ENCODE data around the gene LGR6.

LGR6 gene

DNA sequence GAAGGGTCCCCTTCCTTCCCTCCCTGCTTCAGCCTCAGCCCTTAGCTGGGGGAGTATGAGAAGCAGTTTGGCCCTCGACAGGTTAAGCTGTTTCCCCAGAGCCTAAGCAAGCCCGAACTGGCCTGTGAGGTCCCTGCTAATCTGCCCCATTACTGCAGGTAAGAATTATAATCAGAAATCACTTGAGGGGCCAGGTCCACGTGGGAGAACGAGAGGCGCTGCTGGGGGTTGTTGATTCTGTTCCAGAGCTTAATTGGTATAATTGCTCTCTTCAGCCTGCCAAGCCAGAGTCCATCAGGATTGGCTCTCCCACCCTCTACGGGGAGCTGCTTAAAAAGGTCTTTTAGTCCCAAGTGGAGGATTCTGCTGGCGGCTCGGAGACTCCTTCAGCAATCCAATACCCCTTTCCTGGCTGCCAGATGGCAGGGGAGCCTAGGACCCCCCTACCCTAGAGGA lies 77.3 kb downstream of the LGR6 start:
- H3K27me3 ChIP-seq (ENCODE audit: control insufficient read depth, insufficient read depth, low read length) = no peaks in the 10 kb centered on the region
- no peaks in the 10 kb centered on the region for H3K36me3 ChIP-seq (ENCODE audit: control insufficient read depth, insufficient read depth, low read length)
- H3K27ac ChIP-seq (ENCODE audit: low read depth, low read length) = no peak overlapping the region
- no peak overlapping the region for H3K9ac ChIP-seq (ENCODE audit: low read depth, low read length)
- no peaks in the 10 kb centered on the region for H3K4me1 ChIP-seq (ENCODE audit: control insufficient read depth, insufficient read depth, low read length)
- no peak overlapping the region for H3K4me3 ChIP-seq (ENCODE audit: low read depth, low read length)
- H3K9me3 ChIP-seq (ENCODE audit: control insufficient read depth, insufficient read depth, low read length) = no peaks in the 10 kb centered on the region

DNA sequence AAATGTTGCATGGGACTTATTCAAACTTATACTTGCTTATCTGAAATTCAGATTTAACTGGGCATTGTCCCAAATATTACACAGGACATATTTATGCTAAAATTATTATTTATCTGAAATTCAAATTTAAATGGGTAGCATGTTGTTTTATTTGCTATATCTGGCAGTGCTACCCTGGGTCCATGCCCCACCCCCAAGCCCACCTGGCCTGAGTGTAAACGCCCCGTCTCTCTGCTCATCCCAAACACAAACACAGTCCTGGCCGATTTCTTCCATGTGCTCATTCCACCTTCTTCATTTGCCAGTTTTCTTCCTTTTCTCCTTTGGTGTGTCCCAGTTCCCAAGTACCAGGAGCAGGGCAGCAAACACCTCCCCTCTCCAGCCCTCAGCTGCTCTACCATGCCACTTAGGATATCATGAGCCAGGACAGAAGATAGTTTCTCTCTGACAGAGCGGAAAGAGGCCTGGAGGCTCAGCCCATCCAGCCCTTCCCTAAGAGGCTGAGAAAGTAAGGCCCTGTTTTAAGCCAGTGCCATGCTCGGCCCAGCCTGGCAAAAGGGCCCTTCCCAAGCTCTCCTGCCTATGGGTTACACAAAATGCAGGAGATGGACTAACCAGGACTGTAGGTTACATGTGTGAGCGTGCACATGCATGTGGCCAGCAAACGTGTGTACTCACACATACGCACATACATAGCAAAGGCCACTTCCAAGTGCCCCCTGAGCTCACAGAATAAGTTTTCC lies 78.7 kb downstream of the LGR6 start:
- no peaks in the 10 kb centered on the region for H3K36me3 ChIP-seq (ENCODE audit: control insufficient read depth, insufficient read depth, low read length)
- H3K4me3 ChIP-seq (ENCODE audit: low read depth, low read length) = no peak overlapping the region
- no peak overlapping the region for H3K27ac ChIP-seq (ENCODE audit: low read depth, low read length)
- no peaks in the 10 kb centered on the region for H3K9me3 ChIP-seq (ENCODE audit: control insufficient read depth, insufficient read depth, low read length)
- no peaks in the 10 kb centered on the region for H3K4me1 ChIP-seq (ENCODE audit: control insufficient read depth, insufficient read depth, low read length)
- H3K9ac ChIP-seq (ENCODE audit: low read depth, low read length) = no peak overlapping the region
- no peaks in the 10 kb centered on the region for H3K27me3 ChIP-seq (ENCODE audit: control insufficient read depth, insufficient read depth, low read length)

DNA sequence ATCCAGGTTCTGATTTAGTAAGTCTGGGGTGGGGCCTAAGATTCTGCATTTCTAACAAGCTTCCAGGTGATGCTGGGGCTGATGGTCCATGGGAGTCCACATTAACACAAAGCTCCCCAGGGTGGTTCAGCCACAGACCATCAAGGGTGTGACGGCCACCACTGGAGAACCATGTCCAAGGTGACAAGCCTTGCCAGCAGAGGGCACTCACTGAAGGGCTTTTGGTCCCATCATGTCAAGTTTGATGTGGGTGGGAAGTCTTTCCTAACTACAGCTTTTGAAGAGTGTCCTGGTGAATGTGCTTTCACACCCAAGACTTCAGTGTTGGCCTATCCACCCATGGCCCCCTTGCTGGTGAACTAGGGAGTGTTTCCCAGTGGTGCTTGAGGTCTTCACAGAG lies 81.0 kb downstream of the LGR6 start:
- Histone ChIP-seq H3K27ac (ENCODE audit: low read depth, low read length) (no peak overlapping the region), H3K9ac (ENCODE audit: low read depth, low read length) (no peak overlapping the region), H3K9me3 (ENCODE audit: control insufficient read depth, insufficient read depth, low read length) (no peaks in the 10 kb centered on the region), H3K4me1 (ENCODE audit: control insufficient read depth, insufficient read depth, low read length) (no peaks in the 10 kb centered on the region), H3K36me3 (ENCODE audit: control insufficient read depth, insufficient read depth, low read length) (no peaks in the 10 kb centered on the region), H3K27me3 (ENCODE audit: control insufficient read depth, insufficient read depth, low read length) (no peaks in the 10 kb centered on the region), H3K4me3 (ENCODE audit: low read depth, low read length) (no peak overlapping the region)

DNA sequence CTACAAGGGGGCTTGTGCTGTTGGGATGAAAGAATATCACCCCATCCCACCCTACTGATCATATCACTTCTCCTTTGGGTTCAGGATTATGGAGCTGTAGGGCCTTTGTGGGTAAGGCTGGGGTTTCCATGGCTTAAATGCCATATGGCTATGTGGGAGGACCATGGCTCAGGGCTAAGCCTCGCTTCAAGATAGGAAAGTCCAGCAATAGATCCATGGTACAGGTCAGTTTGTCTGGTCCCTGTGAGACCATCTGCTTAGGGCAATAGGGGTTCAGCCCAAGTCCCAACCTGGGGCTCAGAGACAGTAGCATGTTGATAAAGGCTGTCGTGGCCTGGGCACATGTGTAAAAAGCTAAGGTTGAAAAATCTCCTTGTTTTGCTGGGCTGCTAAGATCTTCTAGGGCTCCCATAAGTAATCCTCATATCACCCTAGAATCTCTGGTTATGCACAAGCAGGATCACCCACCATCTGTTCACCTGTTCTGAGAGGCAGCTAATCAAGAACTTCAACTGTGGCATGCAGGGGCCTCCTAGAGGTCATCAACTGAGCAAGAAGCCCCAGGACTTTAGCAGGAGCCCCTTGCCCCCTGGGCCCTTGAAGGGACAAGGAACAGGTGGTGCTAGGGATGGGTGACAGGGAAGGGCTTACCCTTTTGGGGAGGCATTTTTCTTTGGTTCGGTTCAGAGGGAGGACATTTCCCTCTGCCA lies 81.6 kb downstream of the LGR6 start:
- Histone ChIP-seq H3K9me3 (ENCODE audit: control insufficient read depth, insufficient read depth, low read length) (no peaks in the 10 kb centered on the region), H3K9ac (ENCODE audit: low read depth, low read length) (no peak overlapping the region), H3K36me3 (ENCODE audit: control insufficient read depth, insufficient read depth, low read length) (no peaks in the 10 kb centered on the region), H3K27ac (ENCODE audit: low read depth, low read length) (no peak overlapping the region), H3K4me3 (ENCODE audit: low read depth, low read length) (no peak overlapping the region), H3K27me3 (ENCODE audit: control insufficient read depth, insufficient read depth, low read length) (no peaks in the 10 kb centered on the region), H3K4me1 (ENCODE audit: control insufficient read depth, insufficient read depth, low read length) (peaks cover under 1% of the 10 kb centered on the region; the same call in 1 of the 2 replicates)

DNA sequence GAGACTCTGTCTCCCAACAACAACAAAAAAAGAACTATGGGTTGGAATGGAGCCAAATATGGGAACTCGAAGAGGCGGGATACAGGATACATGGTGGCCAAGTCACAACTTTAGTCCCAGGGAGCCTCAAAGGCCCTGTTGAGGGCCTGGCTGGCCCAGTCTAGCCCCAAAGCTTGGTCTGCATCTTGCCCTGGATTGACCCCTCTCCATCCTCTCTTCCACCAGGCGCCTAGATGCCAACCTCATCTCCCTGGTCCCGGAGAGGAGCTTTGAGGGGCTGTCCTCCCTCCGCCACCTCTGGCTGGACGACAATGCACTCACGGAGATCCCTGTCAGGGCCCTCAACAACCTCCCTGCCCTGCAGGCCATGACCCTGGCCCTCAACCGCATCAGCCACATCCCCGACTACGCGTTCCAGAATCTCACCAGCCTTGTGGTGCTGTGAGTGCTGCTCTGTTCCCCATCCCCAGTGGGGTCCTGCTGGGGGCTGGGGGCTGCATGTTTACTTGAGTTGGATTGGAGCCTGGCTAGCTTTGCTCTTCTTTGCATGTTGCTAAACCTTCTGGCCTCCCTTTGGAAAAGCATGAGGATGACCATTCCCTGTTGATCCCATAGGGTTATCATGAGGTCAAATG lies 82.6 kb downstream of the LGR6 start:
- H3K9me3 ChIP-seq (ENCODE audit: control insufficient read depth, insufficient read depth, low read length) = no peaks in the 10 kb centered on the region
- no peaks in the 10 kb centered on the region for H3K36me3 ChIP-seq (ENCODE audit: control insufficient read depth, insufficient read depth, low read length)
- no peak overlapping the region for H3K4me3 ChIP-seq (ENCODE audit: low read depth, low read length)
- H3K27ac ChIP-seq (ENCODE audit: low read depth, low read length) = no peak overlapping the region
- no peak overlapping the region for H3K9ac ChIP-seq (ENCODE audit: low read depth, low read length)
- no peaks in the 10 kb centered on the region for H3K27me3 ChIP-seq (ENCODE audit: control insufficient read depth, insufficient read depth, low read length)
- peaks cover 9% of the 10 kb centered on the region; the same call in 1 of the 2 replicates for H3K4me1 ChIP-seq (ENCODE audit: control insufficient read depth, insufficient read depth, low read length)

DNA sequence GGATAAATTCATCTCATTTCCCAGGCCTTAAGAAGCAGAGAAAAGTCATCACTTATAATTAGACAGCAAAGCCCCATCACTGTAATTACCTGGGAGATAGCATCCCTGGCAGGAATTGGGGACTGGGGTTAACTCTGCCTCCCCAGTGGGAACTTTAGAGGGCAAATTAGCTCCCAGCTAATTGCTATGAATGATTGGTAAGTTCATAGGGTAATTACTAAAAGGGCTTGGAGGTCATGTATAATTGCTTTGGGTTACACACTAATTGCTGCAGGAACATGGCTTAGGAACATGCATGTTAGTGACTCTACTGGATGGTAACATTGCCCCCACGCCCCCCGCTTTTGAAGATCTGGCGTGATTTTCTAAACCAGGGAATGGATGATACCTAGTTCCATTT lies 83.3 kb downstream of the LGR6 start:
- H3K9me3 ChIP-seq (ENCODE audit: control insufficient read depth, insufficient read depth, low read length) = no peaks in the 10 kb centered on the region
- H3K4me3 ChIP-seq (ENCODE audit: low read depth, low read length) = no peak overlapping the region
- no peak overlapping the region for H3K27ac ChIP-seq (ENCODE audit: low read depth, low read length)
- no peaks in the 10 kb centered on the region for H3K27me3 ChIP-seq (ENCODE audit: control insufficient read depth, insufficient read depth, low read length)
- no peaks in the 10 kb centered on the region for H3K36me3 ChIP-seq (ENCODE audit: control insufficient read depth, insufficient read depth, low read length)
- no peak overlapping the region for H3K9ac ChIP-seq (ENCODE audit: low read depth, low read length)
- H3K4me1 ChIP-seq (ENCODE audit: control insufficient read depth, insufficient read depth, low read length) = peaks cover 12% of the 10 kb centered on the region

DNA sequence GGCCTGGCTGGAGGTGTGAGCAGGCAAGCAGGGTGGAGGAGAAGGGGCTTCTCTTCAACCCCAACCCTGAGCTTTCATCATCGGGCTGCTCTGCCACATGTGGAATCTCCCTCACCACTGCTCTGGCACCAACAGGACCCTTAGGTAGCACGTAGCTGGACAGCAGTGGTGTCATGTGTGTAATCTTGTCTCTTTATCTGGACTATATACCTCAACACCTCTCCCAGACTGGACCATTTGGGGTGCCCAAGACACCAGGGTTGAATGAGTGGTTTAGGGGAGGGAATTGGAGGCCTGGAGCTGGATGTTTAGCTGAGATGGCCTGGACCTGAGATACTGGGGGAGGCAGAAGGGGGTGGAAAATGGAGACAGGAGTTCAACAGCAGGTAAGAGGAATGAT lies 85.2 kb downstream of the LGR6 start:
- H3K4me3 ChIP-seq (ENCODE audit: low read depth, low read length) = no peak overlapping the region
- H3K36me3 ChIP-seq (ENCODE audit: control insufficient read depth, insufficient read depth, low read length) = no peaks in the 10 kb centered on the region
- H3K9ac ChIP-seq (ENCODE audit: low read depth, low read length) = no peak overlapping the region
- H3K4me1 ChIP-seq (ENCODE audit: control insufficient read depth, insufficient read depth, low read length) = peaks cover 12% of the 10 kb centered on the region
- H3K9me3 ChIP-seq (ENCODE audit: control insufficient read depth, insufficient read depth, low read length) = no peaks in the 10 kb centered on the region
- H3K27ac ChIP-seq (ENCODE audit: low read depth, low read length) = no peak overlapping the region
- no peaks in the 10 kb centered on the region for H3K27me3 ChIP-seq (ENCODE audit: control insufficient read depth, insufficient read depth, low read length)

DNA sequence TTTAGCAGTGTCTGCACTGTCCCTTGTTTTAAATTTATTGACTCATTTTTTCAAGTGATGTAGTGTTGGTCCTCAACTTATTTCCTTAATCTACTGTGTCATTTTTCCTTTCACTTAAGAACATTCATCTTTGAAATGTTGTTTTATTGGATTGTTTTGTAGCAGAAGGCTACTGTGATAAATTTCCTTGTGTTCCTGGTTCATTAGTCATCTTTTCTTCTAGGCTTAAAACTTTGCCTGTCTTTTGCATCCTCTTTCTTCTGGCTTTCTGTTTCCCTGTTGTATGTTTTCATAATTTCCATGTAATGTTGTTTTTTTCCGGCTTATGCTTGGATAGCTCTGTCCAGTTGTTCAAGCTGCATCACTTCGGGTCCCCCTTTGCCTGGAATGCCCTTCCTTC lies 86.2 kb downstream of the LGR6 start:
- H3K27me3 ChIP-seq (ENCODE audit: control insufficient read depth, insufficient read depth, low read length) = no peaks in the 10 kb centered on the region
- peaks cover 12% of the 10 kb centered on the region for H3K4me1 ChIP-seq (ENCODE audit: control insufficient read depth, insufficient read depth, low read length)
- H3K36me3 ChIP-seq (ENCODE audit: control insufficient read depth, insufficient read depth, low read length) = no peaks in the 10 kb centered on the region
- no peak overlapping the region for H3K9ac ChIP-seq (ENCODE audit: low read depth, low read length)
- no peak overlapping the region for H3K4me3 ChIP-seq (ENCODE audit: low read depth, low read length)
- no peak overlapping the region for H3K27ac ChIP-seq (ENCODE audit: low read depth, low read length)
- no peaks in the 10 kb centered on the region for H3K9me3 ChIP-seq (ENCODE audit: control insufficient read depth, insufficient read depth, low read length)

DNA sequence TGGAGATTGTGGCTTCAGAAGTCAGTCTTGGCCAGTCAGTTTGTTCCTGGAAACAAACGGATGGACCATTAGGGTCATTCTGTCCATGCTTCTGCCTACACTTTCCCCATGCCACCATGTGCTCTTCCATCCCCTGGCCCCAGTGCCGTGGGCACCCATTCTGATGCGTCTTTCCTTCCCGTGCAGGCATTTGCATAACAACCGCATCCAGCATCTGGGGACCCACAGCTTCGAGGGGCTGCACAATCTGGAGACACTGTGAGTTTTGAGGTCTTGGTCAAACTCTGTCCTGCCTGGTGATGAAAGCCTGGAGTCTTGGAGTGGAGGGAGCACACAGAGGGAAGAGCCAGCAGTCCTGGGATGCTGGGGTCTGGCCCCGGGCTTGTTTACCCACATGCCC lies 87.0 kb downstream of the LGR6 start:
- Histone ChIP-seq H3K4me1 (ENCODE audit: control insufficient read depth, insufficient read depth, low read length) (peaks cover 12% of the 10 kb centered on the region), H3K9ac (ENCODE audit: low read depth, low read length) (no peak overlapping the region), H3K9me3 (ENCODE audit: control insufficient read depth, insufficient read depth, low read length) (no peaks in the 10 kb centered on the region), H3K4me3 (ENCODE audit: low read depth, low read length) (no peak overlapping the region), H3K27ac (ENCODE audit: low read depth, low read length) (no peak overlapping the region), H3K36me3 (ENCODE audit: control insufficient read depth, insufficient read depth, low read length) (no peaks in the 10 kb centered on the region), H3K27me3 (ENCODE audit: control insufficient read depth, insufficient read depth, low read length) (no peaks in the 10 kb centered on the region)

DNA sequence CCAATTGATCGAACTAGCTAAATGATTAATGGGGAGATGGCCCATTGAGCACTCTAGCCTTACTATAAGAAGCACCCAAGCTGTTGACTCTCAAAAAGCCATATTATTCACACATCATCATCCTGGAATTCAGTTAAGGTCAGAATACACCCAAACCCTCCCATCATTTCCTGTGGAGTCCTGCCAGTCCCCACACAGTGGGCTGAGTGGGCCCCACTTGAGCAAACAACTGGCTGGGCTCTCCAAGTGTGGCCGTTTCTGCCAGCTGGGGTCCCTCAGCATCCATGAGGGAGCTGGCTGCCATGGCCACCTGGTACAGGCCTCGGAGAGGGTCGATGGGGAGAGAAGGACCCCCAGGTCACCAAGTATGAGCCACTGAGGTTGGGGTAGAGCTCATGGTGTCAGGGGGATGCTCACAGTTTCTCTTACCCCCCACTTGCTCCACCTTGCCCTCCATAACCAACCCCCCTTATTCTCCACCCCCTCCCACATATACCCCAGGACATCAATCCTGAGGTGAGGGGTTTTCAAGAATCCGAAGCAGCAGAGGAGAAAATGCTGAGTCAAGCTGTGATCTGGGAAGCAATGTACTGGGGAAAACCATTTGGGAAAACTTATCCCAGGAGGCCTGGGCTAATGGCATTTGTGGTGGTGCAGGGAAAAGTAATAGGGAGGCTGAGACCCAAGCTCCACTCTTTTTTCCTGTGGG lies 87.9 kb downstream of the LGR6 start:
- Histone ChIP-seq H3K27me3 (ENCODE audit: control insufficient read depth, insufficient read depth, low read length) (no peaks in the 10 kb centered on the region), H3K36me3 (ENCODE audit: control insufficient read depth, insufficient read depth, low read length) (no peaks in the 10 kb centered on the region), H3K27ac (ENCODE audit: low read depth, low read length) (no peak overlapping the region), H3K9me3 (ENCODE audit: control insufficient read depth, insufficient read depth, low read length) (no peaks in the 10 kb centered on the region), H3K4me1 (ENCODE audit: control insufficient read depth, insufficient read depth, low read length) (peaks cover 12% of the 10 kb centered on the region), H3K9ac (ENCODE audit: low read depth, low read length) (no peak overlapping the region), H3K4me3 (ENCODE audit: low read depth, low read length) (no peak overlapping the region)

DNA sequence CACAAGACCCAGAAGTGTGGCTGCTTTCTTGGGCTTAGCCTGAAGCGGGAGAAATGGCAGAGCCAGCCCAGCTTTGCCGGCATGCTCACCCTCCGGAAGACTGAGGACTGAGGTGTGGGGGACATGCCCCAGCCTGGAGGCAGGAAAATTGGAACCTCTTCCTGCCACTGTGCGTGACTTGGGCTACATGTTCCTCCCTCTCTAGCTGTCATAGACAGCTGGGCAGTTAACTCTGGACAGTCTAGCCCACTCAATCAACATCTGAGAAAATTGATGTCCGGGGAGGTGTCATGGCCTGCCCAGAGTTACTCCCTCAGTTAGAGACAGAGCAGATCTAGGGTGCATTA lies 88.4 kb downstream of the LGR6 start:
- H3K27ac ChIP-seq (ENCODE audit: low read depth, low read length) = no peak overlapping the region
- peaks cover 12% of the 10 kb centered on the region for H3K4me1 ChIP-seq (ENCODE audit: control insufficient read depth, insufficient read depth, low read length)
- no peak overlapping the region for H3K4me3 ChIP-seq (ENCODE audit: low read depth, low read length)
- H3K36me3 ChIP-seq (ENCODE audit: control insufficient read depth, insufficient read depth, low read length) = no peaks in the 10 kb centered on the region
- H3K9ac ChIP-seq (ENCODE audit: low read depth, low read length) = no peak overlapping the region
- H3K27me3 ChIP-seq (ENCODE audit: control insufficient read depth, insufficient read depth, low read length) = no peaks in the 10 kb centered on the region
- H3K9me3 ChIP-seq (ENCODE audit: control insufficient read depth, insufficient read depth, low read length) = no peaks in the 10 kb centered on the region
